ENCODE results near the gene RAB25.

DNA sequence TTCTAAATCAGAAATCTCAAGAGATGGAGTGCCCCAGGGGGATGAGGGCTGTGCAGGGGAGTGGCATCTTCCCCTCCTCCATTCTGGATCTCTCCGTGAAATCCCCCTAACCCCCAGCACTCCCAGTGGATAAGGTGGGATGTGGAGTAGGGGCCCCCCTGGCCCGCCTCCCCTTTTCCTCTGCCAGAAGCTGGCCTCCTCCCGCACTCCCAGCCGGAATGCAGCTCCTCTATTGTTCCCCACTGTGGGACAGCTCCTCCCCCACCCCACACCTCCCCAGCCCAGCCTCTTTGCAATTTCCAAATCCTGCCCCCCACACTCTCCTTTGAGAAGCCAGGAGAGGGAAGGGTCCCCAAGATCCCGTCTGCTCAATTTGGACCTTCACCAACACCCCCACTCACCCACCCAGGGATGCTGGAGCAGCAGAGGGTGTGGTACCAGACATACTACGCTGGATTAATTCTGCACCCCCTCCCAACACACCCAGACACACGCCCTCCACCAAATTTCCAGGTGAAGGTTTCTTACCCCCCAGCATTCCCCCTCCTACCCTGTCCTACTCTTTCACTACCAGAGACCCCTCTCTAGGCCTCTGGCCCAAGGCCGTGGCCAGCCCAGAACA is 19.4 kb downstream of the RAB25 start:
- TF ChIP-seq CTCF (conservative IDR thresholded peaks at IDR 0.05; ENCODE audit: low read length) (no peak), EZH2phosphoT487 (IDR thresholded peaks at IDR 0.05; ENCODE audit: borderline replicate concordance, low read depth, low read length) (no peak)
